HG03442 (cell line): ENCODE data around the gene EYS.

Experiments used
- ATAC-seq: cut with Tn5 transposase; IDR thresholded peaks from one replicate; pipeline ENCODE4 v1.9.1; 2021; ENCODE audit warnings: mild to moderate bottlenecking, moderate library complexity; ENCODE audit not compliant: unreplicated experiment

The EYS gene

DNA sequence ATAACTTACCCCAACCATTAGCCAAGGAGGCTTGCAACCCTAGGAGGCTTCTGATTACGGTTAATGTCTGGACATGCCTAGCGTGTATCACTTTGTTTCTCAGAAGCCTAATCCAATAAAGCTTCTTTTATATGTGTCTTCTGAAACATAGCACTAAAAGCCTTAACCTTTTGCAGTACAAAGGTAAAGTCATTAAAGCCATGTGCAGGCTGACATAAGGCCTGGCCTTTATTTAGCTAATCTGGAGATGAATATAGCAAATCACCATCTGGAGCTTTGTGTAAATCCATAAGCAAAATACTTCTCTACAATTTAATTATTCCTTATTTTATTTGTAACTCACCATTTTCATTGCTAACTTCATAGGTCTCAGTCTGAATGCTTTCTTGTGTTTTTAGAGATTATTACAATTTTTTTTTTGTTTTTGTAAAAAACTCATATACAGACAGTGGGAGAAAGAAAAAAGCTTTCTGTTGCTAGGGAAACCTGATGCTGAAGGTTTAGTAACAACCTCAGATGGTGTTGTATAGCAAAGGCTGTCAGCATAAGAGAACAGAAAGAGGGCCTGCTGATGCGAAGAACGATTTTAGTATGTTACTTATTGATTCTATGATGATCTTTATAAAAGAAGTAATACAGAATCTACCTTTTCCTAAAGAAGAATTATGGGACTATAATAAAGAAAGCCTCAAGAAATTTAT is at the start of gene EYS:
TSS of gene EYS (minus strand) at position 101 of the 701 bp plus-strand sequence. CDS start 211,816 bp downstream, outside the sequence.
- ATAC-seq = no peak

- ATAC-seq = no peak
Measured at GRCh38 chr6:65746302-65746701, 39.3 kb upstream of the EYS start.

GRCh38 chr6:65745614-65746013 is 38.6 kb upstream of the EYS start:
- ATAC-seq = no peak

DNA sequence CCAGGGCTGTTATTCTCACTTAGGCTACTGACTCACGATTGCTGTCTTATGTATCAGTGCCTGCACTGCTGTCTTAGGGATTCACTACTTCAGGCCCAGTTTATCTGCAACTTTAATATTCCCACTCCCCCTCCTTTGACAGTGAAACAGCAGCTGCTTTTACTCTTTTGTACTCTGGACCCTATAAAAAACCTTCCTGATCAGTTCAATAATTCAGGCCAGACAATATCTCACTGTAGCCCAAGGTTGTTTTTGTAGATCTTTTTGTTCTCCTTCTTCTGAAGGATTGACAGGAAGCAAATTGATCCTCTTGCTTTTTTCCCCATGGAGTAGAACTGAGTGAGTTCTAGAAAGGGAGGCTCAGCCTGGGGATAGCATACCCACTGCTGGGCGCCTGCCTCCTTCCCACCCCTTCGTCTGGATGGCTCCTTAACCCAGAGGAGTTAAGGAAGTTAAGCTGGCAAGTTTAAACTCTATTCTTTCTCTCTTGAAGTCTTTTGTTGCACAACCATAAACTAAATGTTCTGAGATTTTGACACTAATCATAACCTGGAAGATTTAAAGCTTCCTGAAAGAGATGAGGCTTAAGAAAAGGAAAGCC is 22.0 kb upstream of the EYS start:
- ATAC-seq = no peak

DNA sequence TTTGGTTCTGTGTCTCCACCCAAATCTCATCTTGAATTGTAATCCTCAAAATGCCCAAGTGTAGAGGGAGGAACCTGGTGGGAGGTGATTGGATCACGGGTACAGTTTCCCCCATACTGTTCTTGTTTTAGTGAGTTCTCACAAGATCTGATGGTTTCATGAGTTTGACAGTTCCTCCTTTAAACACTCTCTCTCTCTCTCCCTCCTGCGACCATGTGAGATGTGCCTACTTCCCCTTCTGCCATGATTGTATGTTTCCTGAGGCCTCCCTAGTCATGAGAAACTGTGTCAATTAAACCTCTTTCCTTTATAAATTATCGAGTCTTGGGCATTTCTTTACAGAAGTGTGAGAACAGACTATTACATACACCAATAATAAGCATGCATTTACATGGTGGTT is 12.1 kb upstream of the EYS start:
- no peak for ATAC-seq

DNA sequence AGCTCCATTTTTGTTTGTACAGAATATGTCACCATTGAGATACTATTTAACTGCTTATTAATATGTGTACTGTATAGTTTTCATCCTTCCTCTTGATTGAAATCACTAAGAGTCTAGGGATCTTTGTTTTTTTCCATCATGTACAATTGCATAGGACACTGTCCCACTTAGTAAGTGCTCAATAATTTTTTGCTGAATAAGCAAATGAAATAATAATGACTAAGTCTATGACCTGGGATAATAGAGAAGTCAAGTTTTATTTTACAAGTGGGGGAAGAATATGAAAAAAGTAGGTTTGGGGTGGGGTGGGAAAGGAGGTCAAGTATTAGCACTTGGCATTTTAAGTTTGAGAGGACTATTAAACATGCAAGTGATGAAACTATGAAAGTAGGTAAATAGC is 4.5 kb upstream of the EYS start:
- ATAC-seq = no peak

DNA sequence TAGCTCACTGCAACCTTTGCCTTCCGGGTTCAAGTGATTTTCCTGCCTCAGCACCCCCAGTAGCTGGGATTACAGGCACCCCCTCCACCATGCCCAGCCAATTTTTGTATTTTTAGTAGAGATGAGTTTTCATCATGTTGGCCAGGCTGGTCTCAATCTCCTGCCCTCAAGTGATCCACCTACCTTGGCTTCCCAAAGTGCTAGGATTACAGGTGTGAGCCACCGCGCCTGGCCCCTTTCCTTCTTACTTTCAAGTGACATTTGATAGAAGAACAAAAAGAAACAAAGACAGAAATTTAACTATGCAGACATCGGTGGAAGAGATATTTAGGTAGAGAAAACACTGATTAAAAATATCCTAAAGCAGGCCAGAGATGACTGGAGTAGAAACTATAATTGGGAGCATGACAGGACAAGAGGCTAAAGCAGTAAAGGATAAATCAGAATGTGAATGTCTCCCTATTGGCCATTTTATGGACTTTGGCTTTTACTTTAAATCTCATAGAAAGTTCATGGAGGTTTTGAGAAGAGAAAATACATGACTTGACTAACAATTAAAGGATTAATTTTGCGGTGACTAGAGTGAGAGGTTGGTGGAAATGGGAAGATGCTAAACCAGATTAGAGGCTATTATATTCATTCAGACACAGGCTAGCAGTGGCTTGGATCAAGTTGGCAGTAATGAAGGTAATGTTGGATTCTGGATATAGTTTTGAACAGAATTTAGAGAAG is 2.2 kb upstream of the EYS start:
- no peak for ATAC-seq

DNA sequence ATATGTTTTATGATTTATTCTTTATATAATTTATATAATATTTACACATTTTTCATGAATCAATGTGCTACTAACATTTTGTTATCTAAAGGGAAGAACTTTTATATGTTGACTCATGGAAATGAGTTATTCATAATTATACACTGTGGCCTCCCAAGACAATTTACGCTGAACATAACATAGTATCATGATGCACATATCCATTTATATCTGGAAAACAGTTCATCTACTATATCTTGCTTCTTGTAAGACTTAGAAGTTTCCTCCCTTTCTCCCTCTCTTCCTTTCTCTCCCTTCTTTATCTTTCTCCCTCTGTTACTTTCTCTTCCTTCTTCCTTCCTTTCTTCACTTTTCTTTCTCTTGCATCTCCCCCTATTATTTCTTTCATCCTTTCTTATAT is 1.1 kb upstream of the EYS start:
- no peak for ATAC-seq

- ATAC-seq = no peak
Measured at GRCh38 chr6:65706436-65706835, 590 bp downstream of the EYS start.

GRCh38 chr6:65701325-65701724 is 5.7 kb downstream of the EYS start:
- ATAC-seq = no peak

DNA sequence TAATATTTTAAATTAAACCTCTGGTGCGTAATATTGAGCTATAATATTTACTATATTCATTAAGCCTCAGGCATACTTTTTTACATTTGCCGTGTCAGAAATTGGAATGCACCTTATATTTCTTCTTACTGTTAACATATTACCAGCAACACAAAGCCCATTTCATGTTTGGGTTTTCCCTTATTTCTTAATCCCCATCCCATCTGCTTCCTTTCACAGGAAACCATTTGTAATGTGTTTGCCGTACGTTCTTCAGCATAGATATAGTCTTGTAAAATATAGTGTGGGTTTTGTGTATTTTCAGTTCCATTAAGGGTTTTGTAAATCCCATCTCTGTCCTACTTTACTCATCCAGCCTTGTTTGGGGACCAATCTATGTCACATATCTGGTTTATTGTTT is 6.5 kb downstream of the EYS start:
- ATAC-seq = no peak

GRCh38 chr6:65692109-65692508 is 14.9 kb downstream of the EYS start:
- ATAC-seq = no peak

GRCh38 chr6:65680232-65680631 is 26.8 kb downstream of the EYS start:
- ATAC-seq = no peak

GRCh38 chr6:65671922-65672321 is 35.1 kb downstream of the EYS start:
- no peak for ATAC-seq

DNA sequence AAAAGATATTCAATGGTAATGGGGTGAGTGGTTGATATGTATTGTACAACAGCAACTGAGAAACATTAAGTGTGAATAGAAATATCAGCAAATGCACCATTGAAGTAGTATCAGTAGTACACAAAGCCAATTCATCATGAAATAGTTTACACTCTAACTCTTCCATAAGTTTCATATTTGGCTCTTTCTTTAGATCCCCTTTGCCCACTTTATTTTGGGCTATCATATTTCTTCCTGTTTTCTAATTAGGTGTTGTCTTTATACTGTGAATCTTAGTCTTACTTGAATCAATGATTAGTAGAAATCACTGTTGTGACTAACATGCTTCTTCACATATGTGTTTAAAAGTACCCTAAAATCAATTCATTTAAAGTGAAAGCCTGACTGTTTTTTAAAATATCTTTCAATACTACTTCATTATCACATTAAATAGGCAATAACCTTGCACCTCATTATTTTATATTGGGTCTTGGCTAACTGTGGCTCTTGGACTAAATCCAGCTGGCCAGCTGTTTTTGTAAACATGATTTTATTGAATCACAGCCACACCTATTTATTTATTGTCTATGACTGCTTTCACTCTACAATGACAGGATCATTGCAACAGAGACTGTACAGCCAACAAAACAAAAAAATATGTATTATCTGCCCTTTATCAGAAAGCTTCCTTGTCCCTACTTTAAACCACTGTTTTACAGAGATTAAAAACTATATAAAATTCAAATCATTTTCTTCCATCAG is 38.9 kb downstream of the EYS start:
- no peak for ATAC-seq

- ATAC-seq = no peak
Measured at GRCh38 chr6:65650086-65650485, 56.9 kb downstream of the EYS start.

DNA sequence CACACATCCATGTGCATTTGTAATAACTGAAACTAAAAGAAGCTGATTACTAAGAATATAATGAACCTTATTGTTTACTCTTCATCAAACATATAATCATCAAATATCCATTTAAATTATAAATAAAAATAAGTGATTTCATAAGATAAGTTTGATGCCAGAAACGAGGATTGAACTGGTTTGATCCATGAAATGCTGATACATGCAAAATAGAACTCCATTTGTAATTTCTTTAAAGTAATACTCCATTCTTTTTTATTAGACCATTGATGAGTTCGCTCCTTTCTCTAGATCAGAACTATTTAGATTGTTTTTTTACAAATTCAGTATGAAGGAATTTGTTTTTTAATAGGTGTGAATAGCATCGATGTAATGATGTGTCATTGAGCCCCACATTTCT is 57.6 kb downstream of the EYS start:
- ATAC-seq = no peak

GRCh38 chr6:65646544-65646943 is 60.5 kb downstream of the EYS start:
- no peak for ATAC-seq

- no peak for ATAC-seq
Measured at GRCh38 chr6:65642776-65643175, 64.2 kb downstream of the EYS start.

GRCh38 chr6:65638047-65638831 is 68.8 kb downstream of the EYS start:
- no peak for ATAC-seq
